ENCODE results near the gene CES2.

DNA sequence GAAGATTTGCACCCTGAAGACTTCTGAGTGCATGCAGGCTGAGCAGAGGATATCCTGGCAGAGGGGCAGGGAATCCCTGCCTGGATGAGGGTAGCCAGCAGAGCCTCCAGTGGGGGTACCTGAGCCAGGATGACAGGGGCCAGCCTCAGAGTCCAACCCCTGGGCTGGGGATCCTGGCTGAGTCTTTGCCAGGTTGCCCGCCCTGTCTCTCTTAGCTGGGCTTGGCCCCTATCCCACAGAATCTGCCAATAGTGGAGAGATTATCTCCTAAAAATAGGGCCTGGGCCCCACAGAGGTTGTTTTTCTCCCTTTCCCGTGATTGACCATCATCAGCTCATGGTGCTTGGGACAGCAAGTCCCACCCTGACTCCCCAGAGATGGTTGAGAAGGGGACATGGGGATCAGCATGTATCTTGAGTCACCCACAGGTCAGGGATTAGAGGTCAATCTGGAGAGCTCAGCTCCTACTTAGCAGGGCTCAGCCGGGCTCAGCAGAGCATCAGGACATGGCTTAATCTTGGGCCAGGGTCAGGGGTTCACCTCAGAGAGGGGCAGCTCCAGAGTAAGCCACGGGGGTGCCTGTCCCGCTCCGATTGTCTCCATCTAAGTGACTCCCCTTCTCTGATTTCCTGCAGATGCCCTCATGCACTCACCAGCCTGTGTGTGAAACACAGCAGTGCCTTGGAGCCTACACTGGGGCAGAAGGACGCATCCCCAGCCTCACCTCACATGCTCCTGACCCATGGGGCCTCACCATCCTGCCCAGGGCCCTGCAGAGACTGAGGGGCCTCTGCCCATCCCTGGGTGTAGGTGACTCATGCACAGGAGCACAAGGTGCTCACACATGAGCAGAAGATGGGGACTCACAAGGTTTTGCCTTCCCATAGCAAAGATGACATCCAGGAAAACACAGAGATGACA lies 28.1 kb upstream of the CES2 start:
- TF ChIP-seq, protein P1, sequence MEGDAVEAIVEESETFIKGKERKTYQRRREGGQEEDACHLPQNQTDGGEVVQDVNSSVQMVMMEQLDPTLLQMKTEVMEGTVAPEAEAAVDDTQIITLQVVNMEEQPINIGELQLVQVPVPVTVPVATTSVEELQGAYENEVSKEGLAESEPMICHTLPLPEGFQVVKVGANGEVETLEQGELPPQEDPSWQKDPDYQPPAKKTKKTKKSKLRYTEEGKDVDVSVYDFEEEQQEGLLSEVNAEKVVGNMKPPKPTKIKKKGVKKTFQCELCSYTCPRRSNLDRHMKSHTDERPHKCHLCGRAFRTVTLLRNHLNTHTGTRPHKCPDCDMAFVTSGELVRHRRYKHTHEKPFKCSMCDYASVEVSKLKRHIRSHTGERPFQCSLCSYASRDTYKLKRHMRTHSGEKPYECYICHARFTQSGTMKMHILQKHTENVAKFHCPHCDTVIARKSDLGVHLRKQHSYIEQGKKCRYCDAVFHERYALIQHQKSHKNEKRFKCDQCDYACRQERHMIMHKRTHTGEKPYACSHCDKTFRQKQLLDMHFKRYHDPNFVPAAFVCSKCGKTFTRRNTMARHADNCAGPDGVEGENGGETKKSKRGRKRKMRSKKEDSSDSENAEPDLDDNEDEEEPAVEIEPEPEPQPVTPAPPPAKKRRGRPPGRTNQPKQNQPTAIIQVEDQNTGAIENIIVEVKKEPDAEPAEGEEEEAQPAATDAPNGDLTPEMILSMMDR (IDR thresholded peaks at IDR 0.05; ENCODE audit: extremely low read depth in 1 of 2, insufficient read depth in 1 of 2, low read depth in 1 of 2, low read length in 2 of 2) = no peak
- TF ChIP-seq POLR2AphosphoS5 (IDR thresholded peaks at IDR 0.05; ENCODE audit: insufficient read depth, low read depth, low read length) (no peak), EZH2 (IDR thresholded peaks at IDR 0.05; ENCODE audit: borderline replicate concordance, low read depth, low read length, severe bottlenecking) (no peak), POLR2A (IDR thresholded peaks at IDR 0.05; ENCODE audit: low read depth, low read length) (no peak)

All from endothelial cell of umbilical vein (primary cell).